ENCODE results near the gene CEMIP.

DNA sequence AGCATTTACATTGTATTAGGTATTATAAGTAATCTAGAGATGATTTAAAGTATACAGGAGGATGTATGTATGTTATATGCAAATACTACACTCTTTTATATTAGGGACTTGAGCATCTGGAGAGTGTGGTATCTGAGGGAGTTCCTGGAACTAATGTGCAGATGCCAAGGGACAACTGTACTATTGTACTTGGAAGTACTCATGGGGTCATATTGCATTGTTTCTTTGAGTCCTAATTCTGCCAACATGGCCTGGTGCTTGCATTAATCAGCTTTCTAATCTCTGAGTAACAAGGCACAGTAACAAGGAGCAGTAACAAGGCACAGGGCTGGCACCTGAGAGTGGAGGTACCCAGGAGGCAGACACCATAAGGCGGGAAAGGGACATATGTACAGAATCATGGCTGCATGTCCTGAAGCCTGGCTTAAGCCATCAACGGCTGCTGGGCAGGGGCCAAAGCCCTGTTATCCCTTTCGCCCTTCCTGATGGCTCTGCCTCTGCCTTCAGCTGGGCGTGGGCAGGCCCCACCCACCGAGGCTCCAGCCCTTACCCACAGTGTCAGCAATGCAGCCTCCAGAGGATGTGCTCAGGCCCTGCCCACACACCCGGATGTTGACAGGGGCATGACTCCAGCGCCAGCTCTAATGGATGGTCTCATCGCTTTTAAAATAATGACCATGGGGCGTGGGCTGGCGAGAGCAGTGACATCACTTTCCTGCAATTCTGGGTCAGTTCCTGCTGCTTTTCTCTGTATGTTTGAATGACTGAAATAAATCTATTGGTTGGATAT is 22.9 kb downstream of the CEMIP start:
- TF ChIP-seq, protein P1, sequence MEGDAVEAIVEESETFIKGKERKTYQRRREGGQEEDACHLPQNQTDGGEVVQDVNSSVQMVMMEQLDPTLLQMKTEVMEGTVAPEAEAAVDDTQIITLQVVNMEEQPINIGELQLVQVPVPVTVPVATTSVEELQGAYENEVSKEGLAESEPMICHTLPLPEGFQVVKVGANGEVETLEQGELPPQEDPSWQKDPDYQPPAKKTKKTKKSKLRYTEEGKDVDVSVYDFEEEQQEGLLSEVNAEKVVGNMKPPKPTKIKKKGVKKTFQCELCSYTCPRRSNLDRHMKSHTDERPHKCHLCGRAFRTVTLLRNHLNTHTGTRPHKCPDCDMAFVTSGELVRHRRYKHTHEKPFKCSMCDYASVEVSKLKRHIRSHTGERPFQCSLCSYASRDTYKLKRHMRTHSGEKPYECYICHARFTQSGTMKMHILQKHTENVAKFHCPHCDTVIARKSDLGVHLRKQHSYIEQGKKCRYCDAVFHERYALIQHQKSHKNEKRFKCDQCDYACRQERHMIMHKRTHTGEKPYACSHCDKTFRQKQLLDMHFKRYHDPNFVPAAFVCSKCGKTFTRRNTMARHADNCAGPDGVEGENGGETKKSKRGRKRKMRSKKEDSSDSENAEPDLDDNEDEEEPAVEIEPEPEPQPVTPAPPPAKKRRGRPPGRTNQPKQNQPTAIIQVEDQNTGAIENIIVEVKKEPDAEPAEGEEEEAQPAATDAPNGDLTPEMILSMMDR (IDR thresholded peaks at IDR 0.05; ENCODE audit: insufficient read depth, low read length, poor library complexity, severe bottlenecking) = no peak
- no peak for TF ChIP-seq EZH2phosphoT487 (conservative IDR thresholded peaks at IDR 0.05; ENCODE audit: low read length)

Data from SU-DHL-6 (cell line).